Skin of body (tissue), 2 donors: Measurements from ENCODE around the gene PACS1. TPM values are rescaled to one million over a fixed set of nuclear protein-coding genes. Genes with fewer than 3 reads are reported as not detected.
"Not testable (repeated sequence)": the region's sequence is repeated elsewhere in the genome, so short reads cannot be mapped to it uniquely, and the experiment has no call there.

ENCODE experiments used
- DNase-seq: peaks from one replicate; lab custom pipeline; 2025; lab: John Stamatoyannopoulos, UW
- total RNA-seq: library from RNA; depleted of rRNA; stranded (reverse); fragments of >200 nt; gene quantifications from one replicate; pipeline ENCODE4 v1.2.3, GENCODE V29; 2014

PACS1 gene
- total RNA-seq, 1 donor from 2014 or later, result 31.0 TPM

GRCh38 chr11:66247295-66247694 lies 177.2 kb downstream of the PACS1 start:
- no peak for DNase-seq

DNA sequence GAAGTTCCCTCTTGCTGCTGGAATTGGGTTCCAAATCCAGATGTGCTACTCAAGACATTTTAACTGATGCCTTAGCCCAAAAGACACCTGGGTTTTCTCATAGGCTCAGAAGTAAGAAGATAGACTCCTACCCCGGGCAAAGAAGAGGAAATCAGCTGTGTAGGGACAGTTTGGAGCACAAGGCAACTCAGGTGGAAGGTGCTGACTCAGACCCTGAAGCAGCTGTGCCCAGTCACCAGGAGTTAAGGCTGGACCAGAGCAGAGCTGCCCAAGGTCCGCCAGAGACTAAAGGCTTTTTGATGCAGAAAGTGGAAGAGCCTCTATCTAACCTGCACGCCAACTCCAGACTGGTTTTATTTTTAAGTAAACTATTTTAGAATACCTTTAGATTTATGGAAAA lies 177.7 kb downstream of the PACS1 start:
- no peak for DNase-seq

DNA sequence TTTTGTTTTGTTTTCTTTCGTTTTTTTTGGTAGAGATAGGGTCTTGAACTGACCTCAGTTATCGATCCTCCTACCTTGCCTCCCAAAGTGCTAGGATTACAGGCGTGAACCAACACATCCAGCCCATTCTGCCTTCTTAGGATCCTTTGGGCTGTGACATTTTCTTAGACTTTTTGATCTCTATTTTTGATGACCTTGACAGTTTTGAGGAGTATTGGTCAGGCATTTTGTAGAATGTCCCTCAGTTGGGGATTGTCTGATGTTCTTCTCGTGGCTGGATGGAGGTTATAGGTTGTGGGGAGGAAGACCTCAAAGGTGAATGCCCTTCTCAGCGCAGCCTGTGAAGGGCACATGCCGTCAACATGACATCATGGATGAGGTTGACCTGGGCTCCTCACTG lies 178.8 kb downstream of the PACS1 start:
- no peak for DNase-seq

DNA sequence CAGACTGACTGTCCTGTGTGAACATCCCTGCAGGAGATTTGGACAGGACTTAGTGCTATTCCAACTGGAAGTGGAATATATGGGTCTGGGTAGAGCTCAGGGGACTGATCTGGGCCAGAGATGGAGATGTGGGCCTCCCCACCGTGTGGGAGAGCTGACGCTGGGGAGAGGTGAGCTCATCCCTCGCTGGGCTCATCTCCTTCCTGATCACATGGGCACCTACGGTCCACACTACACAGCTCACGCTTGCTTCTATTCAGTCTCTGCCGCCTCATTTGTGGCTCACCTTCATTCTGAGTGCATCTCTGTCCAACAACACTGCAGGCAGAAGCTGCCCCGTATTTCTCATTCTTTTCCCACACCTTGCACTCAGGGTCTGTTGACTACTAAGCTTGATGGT lies 181.7 kb downstream of the PACS1 start:
- no peak for DNase-seq

DNA sequence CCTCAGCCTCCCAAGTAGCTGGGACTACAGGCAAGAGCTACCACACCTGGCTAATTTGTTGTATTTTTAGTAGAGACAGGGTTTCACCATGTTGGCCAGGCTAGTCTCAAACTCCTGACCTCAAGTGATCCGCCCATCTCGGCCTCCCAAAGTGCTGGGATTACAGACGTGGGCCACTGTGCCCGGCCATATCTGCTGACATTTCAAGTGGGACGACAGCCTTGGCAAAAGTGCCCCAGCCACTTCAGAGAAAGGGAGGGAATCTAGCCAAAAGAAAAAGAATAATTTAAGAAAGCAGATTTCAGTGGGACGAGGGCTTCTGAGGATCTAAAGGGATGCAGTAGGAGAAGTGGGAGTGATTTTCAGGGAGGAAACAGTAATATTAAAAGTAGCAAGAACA lies 183.0 kb downstream of the PACS1 start:
- not testable (repeated sequence) for DNase-seq

DNA sequence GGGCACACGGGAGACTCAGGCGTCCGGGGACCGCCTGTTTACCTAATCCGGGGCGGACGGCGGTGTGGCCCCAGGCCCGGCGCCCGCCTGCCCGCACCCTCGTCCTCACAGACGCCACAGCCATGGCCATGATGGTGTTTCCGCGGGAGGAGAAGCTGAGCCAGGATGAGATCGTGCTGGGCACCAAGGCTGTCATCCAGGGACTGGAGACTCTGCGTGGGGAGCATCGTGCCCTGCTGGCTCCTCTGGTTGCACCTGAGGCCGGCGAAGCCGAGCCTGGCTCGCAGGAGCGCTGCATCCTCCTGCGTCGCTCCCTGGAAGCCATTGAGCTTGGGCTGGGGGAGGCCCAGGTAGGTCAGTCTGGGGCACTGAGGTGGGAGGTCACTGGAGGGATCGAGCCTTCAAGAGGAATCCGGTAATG lies 188.4 kb downstream of the PACS1 start:
- DNase-seq, result no peak

GRCh38 chr11:66259225-66259624 lies 189.2 kb downstream of the PACS1 start:
- DNase-seq, result no peak

- DNase-seq, result no peak
These were observed 189.9 kb downstream of the PACS1 start for GRCh38 chr11:66259956-66260355.

GRCh38 chr11:66261578-66261977 lies 191.5 kb downstream of the PACS1 start:
- DNase-seq, result no peak

DNA sequence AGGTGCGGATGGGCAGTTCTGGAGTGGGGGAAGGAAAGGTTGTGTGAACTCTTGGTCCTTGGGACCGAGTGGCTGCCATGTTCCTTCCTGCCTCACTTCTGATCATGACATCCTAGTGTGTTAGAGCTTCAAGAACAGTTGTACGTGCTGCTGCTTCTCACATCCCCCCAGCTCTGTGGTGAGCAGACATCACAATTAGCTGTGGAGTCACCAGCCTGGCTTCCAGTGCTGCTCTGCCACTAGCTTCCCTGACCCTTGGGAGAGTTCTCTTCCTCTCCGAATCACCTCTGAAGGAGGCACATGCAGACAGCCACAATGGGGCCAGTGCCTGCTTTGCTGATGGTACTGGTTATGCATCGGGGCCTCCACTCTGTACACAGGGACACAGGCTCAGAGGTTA lies 192.1 kb downstream of the PACS1 start:
- no peak for DNase-seq

GRCh38 chr11:66262696-66263095 lies 192.6 kb downstream of the PACS1 start:
- no peak for DNase-seq

GRCh38 chr11:66263231-66263630 lies 193.2 kb downstream of the PACS1 start:
- DNase-seq, result no peak

- no peak for DNase-seq
These were observed 193.7 kb downstream of the PACS1 start for GRCh38 chr11:66263785-66264184.

DNA sequence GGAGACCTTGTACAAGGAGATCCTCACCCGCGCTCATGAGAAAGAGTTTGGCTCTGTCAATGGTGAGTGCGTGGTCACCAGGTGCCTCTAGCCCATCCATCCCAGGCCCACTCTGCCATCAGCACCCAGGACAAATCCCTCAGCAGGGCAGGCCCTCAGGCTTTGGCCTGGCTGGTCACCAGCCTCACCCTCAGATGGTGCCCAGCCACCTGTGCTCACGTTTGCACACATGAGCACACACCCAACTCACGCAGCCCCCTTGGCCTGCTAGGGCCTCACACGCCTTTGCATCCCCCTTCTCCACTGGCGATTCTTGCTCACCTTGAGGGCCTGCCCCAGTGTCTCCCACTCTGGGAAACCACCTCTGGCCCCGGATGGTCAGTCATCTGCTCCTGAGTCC lies 194.3 kb downstream of the PACS1 start:
- DNase-seq, result no peak

- no peak for DNase-seq
These were observed 194.8 kb downstream of the PACS1 start for GRCh38 chr11:66264914-66265313.

DNA sequence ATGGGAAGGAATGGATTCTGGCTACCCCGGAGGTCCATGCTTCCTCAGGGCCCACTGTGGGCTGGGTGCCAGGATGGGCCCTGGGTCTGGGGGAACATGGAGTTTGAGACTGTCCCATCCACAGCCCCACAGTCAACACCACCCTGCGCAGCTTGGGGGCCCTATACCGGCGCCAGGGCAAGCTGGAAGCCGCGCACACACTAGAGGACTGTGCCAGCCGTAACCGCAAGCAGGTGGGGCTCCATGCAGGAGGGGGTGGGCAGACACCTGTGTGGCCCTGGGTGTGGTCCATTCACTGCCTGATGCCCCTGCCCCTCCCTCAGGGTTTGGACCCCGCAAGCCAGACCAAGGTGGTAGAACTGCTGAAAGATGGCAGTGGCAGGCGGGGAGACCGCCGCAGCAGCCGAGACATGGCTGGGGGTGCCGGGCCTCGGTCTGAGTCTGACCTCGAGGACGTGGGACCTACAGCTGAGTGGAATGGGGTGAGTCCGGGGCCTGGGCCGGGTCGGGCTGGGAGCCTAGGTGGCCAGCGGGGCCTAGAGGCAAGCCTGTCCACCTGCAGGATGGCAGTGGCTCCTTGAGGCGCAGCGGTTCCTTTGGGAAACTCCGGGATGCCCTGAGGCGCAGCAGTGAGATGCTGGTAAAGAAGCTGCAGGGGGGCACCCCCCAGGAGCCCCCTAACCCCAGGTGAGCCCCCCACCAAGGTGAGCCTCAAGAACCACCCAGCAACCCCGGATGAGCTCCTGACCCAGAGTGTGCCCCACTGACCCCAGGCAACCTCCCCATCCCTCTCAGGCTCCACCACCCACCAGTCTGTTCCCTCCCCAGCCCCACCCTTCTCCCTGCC lies 195.7 kb downstream of the PACS1 start:
- no peak for DNase-seq

DNA sequence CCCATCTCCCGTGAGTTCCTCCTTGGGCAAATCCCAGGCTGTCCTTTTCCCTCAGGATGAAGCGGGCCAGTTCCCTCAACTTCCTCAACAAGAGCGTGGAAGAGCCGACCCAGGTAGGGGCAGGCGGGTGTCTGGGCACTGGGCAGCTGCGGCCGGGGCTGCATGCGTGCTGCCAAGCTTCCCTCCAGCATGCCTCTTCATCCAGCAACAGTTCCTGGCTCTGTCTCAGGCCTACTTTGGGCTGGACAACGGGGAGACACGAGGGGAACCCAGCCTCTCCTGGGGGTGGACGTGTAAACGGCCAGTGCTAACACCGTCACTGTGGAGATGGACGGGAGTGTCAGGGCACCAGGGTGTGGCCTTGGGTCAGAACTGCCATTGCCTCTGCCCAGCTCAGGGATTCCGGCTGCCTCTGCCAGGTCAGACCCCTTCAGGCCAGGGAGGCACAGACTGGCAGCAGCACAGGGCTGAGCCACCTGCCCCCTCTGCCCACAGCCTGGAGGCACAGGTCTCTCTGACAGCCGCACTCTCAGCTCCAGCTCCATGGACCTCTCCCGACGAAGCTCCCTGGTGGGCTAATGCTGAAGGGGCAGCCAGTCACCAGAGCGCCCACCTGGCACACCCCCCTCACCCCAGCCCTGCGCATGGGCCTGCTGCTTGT lies 196.4 kb downstream of the PACS1 start:
- no peak for DNase-seq

DNA sequence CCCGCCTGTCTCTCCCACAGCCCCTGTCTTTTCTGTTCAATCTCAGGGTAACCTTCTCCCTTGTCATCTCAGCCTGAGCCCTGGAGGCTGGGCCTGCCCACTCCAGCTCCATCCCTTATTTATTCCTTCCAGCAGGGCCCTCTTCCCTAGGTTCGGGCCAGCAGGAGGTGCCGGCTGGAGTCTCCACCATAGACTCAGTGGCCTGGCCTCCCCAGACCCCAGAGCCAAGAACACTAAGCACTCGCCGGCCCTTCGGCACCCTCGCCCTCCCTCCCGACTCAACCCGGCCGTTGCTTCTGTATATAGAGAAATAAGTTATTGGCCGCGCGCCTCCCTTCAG lies 196.9 kb downstream of the PACS1 start:
- DNase-seq, result no peak

- DNase-seq, result peak; percentile 95
These were observed 197.5 kb downstream of the PACS1 start for GRCh38 chr11:66267379-66268243.

GRCh38 chr11:66268244-66268951 lies 198.3 kb downstream of the PACS1 start, which contains the start of gene RAB1B:
Gene RAB1B, plus strand, starts transcription at chr11:66268639. Its CDS starts 41 bp downstream, at chr11:66268680.
- DNase-seq, result peak; percentile 100
